GM19468 (cell line): ENCODE results near the gene FIBCD1.

ENCODE experiments used
- ATAC-seq: cut with Tn5 transposase; IDR thresholded peaks from one replicate; pipeline ENCODE4 v1.9.1; 2021; ENCODE audit warnings: mild to moderate bottlenecking, moderate library complexity, moderate number of reproducible peaks; ENCODE audit not compliant: unreplicated experiment; ENCODE audit errors: extremely low read depth

FIBCD1 gene

DNA sequence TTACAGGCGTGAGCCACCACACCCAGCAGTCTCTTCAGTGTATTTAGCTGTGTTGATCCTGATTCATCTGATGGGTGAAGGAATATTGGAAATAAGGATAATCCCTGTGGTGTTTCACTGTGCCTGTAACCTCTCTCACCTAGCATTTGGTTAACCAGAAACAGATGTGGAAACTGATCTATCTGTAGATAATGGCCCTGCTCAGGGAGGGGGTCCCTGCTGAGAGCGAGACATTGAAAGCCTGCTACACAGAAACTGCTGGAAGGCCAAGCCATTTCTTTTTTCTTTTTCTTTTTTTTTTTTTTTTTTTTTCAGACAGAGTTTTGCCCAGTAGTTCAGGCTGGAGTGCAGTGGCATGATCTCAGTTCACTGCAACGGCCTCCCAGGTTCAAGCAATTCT lies 70.8 kb downstream of the FIBCD1 start:
- ATAC-seq, result no peak

DNA sequence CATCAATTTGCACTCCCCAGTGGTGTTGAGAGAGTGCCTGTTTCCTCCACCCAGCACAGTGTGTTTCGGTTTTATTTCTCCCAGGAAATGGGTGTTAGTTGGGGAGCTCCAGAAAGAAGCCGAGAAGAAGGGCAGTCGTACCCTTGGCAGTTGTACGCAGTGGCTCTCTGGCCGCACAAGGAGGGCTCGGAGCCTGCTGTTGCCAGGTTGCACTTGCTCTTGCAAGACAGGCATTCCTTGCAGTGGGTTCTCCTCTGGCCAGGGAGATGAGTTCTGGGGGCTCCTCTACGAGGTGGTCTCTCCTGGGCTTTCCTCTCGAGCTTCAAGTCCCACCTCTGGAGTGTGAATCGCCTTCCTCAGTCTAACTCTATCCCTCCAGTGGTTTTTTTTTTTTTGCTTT lies 71.5 kb downstream of the FIBCD1 start:
- ATAC-seq, result no peak

DNA sequence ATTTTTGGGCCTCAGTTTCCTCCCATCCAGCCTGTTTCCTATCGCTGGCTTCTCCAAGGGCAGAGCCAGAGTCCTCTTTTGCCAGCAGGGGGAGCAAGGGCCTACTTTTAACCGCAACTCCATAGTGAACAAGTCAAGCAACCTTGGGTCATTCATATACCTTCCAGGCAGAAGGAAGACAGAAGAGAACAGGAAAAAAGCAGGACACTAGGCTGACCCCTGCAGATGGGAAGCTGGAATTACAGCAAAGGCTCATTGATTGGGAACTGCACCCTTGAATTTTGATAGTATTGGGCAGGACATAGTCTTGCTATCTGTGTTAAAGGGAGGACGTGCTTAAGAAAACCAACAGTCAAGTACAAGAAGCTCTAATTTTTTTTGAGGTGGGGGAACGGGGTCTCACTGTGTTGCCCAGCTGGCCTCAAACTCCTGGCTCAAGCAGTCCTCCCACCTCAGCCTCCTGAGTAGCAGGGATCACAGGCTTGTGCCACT lies 72.5 kb downstream of the FIBCD1 start:
- no peak for ATAC-seq

DNA sequence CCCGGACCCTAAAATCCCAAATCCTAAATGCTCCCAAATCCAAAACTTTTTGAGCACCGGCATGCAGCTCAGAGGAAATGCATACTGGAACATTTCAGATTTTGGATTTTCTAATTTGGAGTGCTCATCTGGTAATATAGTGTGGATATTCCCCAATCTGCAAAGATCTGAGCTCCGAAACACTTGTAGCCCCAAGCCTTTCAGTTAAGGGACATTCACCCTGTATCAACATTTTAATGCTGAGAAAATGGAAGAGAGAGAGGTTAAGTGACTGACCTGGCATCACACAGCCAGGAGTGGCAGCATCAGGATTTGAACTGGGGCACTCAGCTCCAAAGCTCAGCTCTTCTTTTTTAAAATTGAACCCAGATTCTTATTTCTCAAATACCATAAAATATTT lies 73.1 kb downstream of the FIBCD1 start:
- no peak for ATAC-seq

DNA sequence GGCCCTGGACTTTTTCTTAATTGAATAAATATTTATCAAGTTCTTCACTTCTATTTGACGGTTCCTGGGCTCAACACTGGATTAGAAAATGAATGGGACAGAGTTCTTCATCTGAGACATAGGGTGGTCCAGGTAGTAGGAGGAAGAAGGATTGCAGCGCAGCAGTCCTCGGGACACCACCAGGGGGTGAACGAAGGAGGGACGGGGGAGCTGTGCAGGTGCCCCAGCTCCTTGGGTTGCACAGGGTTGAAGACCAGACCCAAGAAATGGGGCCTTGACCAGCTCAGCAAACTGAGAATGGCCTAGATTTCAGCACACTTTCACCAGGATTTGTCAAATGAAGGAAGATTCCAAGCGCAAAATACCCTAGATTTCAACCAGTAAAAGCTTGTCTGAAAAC lies 74.5 kb downstream of the FIBCD1 start:
- no peak for ATAC-seq

DNA sequence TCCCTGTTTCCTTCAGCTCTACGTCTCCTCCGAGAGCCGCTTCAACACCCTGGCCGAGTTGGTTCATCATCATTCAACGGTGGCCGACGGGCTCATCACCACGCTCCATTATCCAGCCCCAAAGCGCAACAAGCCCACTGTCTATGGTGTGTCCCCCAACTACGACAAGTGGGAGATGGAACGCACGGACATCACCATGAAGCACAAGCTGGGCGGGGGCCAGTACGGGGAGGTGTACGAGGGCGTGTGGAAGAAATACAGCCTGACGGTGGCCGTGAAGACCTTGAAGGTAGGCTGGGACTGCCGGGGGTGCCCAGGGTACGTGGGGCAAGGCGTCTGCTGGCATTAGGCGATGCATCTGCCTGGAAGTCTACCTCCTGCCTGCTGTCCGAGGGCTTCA lies 76.3 kb downstream of the FIBCD1 start:
- ATAC-seq, result no peak

DNA sequence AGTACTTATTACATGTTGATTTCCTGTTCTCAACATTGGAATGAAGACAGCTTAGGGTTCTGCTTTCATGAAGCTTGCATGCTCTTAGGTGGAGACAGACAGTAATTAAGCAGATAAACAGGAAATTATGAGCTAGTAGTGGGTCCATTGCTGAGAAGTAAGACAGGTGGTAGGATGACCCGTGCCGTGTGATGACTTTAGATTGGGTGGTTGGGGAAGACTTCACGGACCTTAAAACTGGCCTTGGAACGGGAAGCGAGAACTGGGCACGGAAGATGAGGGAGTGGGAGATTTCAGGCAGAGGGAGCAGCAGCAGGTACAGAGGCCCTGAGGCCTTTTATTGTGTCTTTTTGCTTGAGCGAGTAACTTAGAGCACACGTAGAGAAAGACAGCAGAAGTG lies 76.8 kb downstream of the FIBCD1 start:
- ATAC-seq, result no peak

DNA sequence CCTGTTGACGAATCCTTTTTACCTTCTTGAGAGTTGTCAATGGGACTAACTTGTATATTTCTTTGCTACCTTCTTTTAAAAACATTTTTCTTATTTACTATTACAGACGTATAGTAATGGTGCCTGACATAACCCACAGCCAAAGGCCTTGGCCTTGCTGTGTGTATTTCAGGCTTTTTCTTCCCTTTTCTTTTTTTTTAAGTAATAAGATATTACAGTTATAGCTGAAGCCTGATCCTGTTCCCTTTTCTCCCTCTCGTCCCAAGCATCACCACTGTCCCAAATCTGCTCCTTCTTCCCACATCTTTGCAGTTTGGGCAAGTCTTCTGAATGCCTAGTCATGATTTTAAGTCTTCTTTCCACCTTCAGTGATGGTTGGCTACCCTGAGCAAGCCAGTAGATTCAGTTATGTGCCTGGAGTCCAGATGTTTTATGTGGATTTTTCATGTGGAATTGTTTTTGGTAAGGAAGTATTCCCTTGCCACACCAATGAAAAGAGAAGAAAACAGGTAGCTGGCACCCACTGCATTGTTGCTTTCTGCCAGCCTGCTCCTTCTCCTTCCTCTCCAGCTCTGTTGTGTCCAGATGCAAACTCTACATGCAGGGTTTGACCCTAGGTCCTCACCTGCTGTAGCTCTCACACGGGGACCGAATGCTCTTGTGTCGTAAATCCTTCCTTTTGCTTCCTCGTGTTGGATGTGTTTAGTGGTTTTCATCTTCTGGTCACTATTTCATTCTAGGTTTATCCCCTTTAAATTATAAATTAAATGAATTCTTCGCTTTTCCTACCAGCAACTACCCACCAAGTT lies 77.5 kb downstream of the FIBCD1 start:
- no peak for ATAC-seq

DNA sequence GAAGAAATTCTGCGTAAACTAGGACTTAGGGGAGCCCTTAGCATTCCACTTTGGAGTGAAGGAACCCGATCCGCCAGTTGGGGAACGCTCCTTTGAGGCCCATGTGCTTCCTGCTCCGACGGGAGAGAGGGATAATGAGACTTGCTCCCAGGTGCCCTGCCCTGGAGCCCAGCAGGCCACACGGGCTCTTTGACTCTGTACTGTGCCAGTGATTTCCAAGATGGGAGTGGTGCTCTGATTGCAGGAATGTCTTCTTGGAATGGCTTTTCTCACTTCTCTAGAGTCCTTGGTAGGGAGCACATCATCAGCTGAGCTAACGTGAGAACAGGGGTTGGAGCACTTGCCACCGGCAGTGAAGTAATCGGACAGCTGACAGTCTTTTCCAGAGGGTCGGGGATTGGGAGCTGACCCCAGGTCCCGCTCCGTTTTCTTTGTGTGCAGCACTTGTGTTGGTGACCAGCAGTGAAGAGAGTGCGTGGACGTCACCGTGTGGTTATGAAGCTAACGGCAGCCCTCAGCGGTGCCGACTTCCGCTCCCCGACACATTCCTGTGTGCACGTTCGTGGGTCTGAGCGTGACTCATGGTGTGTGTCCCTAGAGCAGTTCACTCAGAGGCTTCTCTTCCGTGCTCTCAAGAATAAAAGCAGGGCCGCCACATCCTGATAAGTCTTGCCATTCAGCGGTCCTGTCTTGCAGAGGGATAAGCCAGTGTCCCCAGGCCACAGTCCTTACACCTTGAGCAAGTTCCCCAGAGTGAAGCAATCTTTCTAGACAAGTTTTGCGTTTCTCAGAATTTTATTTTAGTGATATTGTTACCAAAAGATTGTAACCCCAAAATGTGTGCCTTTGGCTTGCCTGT lies 78.4 kb downstream of the FIBCD1 start:
- no peak for ATAC-seq

DNA sequence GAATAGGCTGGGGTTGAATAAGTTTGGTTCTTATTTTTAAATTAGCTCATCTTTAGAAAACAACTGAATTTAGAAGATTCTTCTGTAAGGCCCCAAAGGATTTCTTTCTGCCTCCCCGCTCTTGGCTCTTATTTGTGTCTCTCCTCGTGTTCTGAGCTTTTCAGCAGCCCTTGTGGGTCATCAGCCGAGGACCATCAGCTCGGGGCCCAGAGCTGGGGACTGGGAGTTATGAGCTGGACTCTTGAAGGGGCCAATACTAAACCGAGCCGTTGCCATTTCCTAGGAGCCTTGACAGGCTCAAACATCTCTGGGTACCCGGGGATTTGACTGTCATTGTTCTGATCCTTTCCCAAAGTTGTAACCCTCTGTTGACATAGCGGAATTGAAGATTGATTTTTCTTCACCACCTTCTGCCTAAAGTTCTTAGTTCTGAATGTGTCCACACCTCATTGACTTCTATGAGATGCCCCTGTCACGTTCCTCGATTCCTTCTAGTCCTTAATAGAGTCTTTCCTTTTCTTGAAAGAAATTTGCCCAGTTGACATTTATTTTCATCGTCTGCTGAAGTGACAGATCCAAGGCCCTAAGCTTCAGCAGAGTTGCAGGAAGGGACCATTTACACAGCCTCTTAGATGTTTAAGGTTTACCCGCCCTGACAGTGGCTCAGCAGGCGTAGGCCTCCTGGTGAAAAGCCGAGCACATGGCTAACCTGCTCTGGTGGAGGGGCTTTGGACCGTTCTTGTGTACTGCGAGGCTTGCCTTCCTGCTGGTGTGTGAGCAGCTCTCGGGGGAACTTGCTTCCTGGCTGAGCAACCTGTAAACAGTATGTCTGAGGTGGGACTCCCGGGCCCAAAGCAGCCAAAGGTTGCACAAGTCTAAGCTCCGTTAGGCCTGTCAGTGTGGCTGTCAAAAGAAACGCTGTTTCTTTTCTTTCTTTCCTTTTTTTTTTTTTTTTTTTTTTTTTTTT lies 80.0 kb downstream of the FIBCD1 start:
- ATAC-seq, result no peak

DNA sequence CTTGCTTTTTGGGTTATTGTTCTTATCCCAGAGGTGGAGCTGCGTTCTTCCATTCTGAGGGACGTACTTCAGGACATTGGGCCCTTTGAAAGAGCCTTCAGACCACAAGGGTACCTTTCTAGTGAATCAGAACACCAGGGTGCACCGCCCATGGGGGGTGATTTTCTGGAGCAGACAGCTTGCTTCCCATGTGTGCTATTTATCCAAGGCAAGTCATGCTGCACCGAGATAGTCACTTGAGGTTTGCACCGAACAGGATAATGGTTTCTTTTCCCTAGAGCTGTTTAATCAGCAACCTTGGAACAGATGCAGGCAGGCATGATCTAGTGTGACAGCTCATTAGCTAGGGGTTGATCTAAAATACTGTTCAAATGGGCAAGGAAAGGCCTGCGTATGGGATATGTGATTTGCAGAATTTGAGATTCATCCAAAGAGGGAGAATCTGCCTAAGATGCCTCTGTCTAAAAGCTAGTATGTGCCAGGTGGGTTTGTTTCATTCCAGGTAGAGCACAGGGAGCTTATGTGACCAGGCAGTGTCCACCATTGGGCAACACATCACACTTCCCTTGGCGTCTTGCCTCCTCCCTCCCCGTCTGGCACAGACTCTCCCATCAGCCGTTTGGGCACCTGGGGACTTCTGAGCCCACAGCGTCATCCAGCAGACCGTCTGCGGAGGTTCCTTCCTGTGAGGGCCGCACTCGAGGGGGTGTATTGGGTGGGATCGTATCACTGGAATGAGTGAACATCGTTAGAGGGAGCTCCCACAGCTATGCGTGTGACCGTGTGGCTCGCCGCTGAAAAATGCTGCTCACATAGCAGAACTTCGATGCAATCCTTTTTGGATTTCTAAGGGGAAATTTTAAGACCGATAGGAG lies 80.9 kb downstream of the FIBCD1 start:
- ATAC-seq, result no peak

DNA sequence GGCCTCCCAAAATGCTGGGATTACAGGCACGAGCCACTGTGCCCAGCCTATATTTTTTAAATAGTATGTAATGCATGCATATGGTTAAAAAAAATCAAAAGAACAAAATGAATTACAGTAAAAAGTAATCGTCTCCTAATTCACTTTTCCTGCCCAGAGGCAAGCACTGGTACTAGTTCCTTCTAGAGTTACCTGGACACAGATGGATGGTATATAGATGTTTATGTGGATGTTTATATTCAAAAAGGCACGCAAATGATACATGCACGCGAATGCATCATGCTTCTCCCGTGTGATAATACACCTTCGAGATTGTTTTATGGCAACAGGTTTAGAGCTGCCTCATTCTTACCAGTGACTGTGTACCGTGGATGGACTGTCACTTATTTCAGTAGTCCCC lies 82.6 kb downstream of the FIBCD1 start:
- ATAC-seq, result no peak

DNA sequence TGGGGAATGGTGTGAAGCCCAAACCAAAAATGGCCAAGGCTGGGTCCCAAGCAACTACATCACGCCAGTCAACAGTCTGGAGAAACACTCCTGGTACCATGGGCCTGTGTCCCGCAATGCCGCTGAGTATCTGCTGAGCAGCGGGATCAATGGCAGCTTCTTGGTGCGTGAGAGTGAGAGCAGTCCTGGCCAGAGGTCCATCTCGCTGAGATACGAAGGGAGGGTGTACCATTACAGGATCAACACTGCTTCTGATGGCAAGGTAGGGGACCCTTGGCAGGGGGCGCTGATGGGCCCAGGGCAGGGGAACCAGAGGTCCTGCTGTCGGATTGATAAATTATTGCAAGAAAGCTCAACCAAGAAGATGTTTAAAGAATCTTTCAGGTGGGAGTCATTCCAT lies 84.2 kb downstream of the FIBCD1 start:
- no peak for ATAC-seq

DNA sequence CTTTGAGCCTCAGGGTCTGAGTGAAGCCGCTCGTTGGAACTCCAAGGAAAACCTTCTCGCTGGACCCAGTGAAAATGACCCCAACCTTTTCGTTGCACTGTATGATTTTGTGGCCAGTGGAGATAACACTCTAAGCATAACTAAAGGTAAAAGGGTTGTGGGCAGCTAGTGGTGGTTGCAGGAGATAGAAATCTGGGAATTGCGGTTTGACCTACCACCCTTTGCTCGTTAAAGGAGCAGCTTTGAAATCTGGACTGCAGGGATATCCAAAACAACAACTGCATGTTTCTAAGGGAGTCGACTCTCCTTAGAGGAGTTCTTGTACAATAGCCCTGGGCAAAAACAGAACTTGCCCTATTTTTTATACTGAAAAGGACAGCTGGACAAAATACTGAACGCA lies 85.0 kb downstream of the FIBCD1 start:
- ATAC-seq, result no peak

DNA sequence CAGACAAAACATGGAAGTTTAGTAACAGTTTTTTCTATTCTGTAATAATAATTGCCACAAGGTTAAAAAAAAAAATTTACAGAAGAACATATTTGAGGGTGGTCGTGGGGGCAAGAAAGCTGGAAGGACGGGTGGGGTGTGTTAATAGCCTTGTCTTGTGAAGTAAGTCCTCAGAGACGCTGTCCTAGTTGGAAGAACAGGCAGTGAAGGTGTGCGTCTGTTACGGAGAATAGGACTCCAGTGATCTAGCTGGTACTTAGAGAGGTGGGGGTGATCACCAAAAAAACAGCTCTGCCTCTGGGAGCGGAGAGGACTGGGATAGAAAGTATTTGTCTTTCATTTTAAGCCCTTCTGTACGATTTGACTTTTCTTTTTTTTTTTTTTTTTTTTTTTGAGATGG lies 86.2 kb downstream of the FIBCD1 start:
- ATAC-seq, result no peak
